Natural killer cell (primary cell): ENCODE measurements around the gene SEMA4C. TPM values are rescaled to one million over a fixed set of nuclear protein-coding genes. Genes with fewer than 3 reads are reported as not detected.
A peak's percentile ranks its signal among the peaks of the same experiment; 100 is the strongest.

Experiments used
- ATAC-seq, 3 donors: fragments of 150-1000 bp in 2 of 3; fragments of 200-7000 bp in 1 of 3; cut with Tn5 transposase; 1 replicate in 1 of 3; 2 replicates in 2 of 3; pipeline ENCODE4 v1.10.0; 2021; ENCODE audit warnings: mild to moderate bottlenecking in 2 of 3, moderate library complexity in 2 of 3
- DNase-seq, 2 donors: peaks; one replicate each; pipeline versions ENCODE4 v3.0.0 to v3.0.0-alpha.2; 2013 to 2021; ENCODE audit warnings: mixed read lengths in 1 of 2
- H3K27ac ChIP-seq: one replicate; pipeline ENCODE4 v1.5.1; 2013; ENCODE audit warnings: mild to moderate bottlenecking, low read length
- H3K27me3 ChIP-seq: one replicate; pipeline ENCODE4 v1.6.1; 2013; ENCODE audit warnings: low read length; ENCODE audit not compliant: control insufficient read depth, insufficient read depth
- H3K36me3 ChIP-seq: one replicate; pipeline ENCODE4 v1.6.1; 2013; ENCODE audit warnings: low read length; ENCODE audit not compliant: control insufficient read depth, insufficient read depth
- H3K4me1 ChIP-seq: one replicate; pipeline ENCODE4 v1.6.1; 2013; ENCODE audit warnings: low read length; ENCODE audit not compliant: control insufficient read depth, insufficient read depth
- H3K4me3 ChIP-seq: one replicate; pipeline ENCODE4 v1.5.1; 2013; ENCODE audit warnings: low read length
- H3K9me3 ChIP-seq: one replicate; pipeline ENCODE4 v1.6.1; 2013; ENCODE audit warnings: low read length; ENCODE audit not compliant: control insufficient read depth, insufficient read depth
- H3K27ac Mint-ChIP-seq, 2 donors: one replicate each; pipeline ENCODE4 v1.8.0; 2022; ENCODE audit warnings: mild to moderate bottlenecking in 2 of 2, mixed read lengths in 2 of 2, moderate library complexity in 1 of 2
- H3K27me3 Mint-ChIP-seq, 2 donors: one replicate each; pipeline ENCODE4 v1.8.0; 2022; ENCODE audit warnings: low read depth in 2 of 2, mixed read lengths in 2 of 2
- H3K36me3 Mint-ChIP-seq: one replicate; pipeline ENCODE4 v1.8.0; 2022; ENCODE audit warnings: mixed read lengths
- H3K4me1 Mint-ChIP-seq, 2 donors: one replicate each; pipeline ENCODE4 v1.8.0; 2022; ENCODE audit warnings: mixed read lengths in 2 of 2
- H3K4me3 Mint-ChIP-seq: one replicate; pipeline ENCODE4 v1.8.0; 2022; ENCODE audit warnings: mild to moderate bottlenecking, moderate library complexity, mixed read lengths
- H3K9me3 Mint-ChIP-seq, 2 donors: one replicate each; pipeline ENCODE4 v1.8.0; 2022; ENCODE audit warnings: mixed read lengths in 2 of 2
- CTCF ChIP-seq: fragments of 200-600 bp; IDR thresholded peaks from one replicate; pipeline ENCODE4 v1.8.0; 2022; ENCODE audit warnings: antibody characterized with exemption
- WGBS: methylation state at CpG from one replicate; pipeline ENCODE4 v1.1.7; 2013; ENCODE audit warnings: missing lambda C conversion rate; ENCODE audit not compliant: insufficient coverage; 5-methylcytosine and 5-hydroxymethylcytosine counted together
- intact Hi-C: fragments of 100-400 bp; cut with micrococcal nuclease; formaldehyde crosslinking; loops from one replicate; pipeline ENCODE4 v1.14.2; 2022
- total RNA-seq, 4 donors: library from RNA; stranded (reverse); fragments of 120-200 nt in 1 of 4; gene quantifications; one replicate each; pipeline versions ENCODE4 v1.2.3 to v1.2.4, GENCODE V29; 2013 to 2022

SEMA4C gene
- total RNA-seq, 3 donors from 2014 or later (not counting 1 experiment from before 2014, with no cell fraction given) = 51.8 to 78.1 (median 65.8) TPM

- Histone ChIP-seq H3K9me3 (no peaks in the 10 kb centered on the region), H3K27ac (no peak overlapping the region), H3K36me3 (no peaks in the 10 kb centered on the region), H3K4me3 (no peak overlapping the region), H3K4me1 (peaks cover 42% of the 10 kb centered on the region), H3K27me3 (no peaks in the 10 kb centered on the region)
- intact Hi-C loops = loop anchor here (5.0 kb wide), 1 partner anchor 35 kb away; no protein-coding TSS in a partner anchor
- Mint-ChIP-seq H3K27me3 (no peaks in the 10 kb centered on the region), H3K4me3 (no peak overlapping the region), H3K9me3 (no peaks in the 10 kb centered on the region), H3K27ac (peak overlapping the region in 1 of 2 donors; percentile 80), H3K4me1 (peaks cover 9 to 23% of the 10 kb centered on the region in 2 donors), H3K36me3 (no peaks in the 10 kb centered on the region)
- TF ChIP-seq CTCF = no peak
- ATAC-seq (peak; percentile 45 to 73 (median 72)), DNase-seq (no peak)
- WGBS = 98% methylated on average over 3 of the region's 6 CpGs
Measured at GRCh38 chr2:96877042-96877451, 7.2 kb upstream of the SEMA4C start.

- no peaks in the 10 kb centered on the region for H3K9me3 Mint-ChIP-seq
- peak; percentile 9 to 57 (median 36) for ATAC-seq
Measured at GRCh38 chr2:96876269-96877041, 6.6 kb upstream of the SEMA4C start.

GRCh38 chr2:96875498-96876268 lies 5.8 kb upstream of the SEMA4C start:
- ATAC-seq = no peak
- no peaks in the 10 kb centered on the region for H3K27me3 ChIP-seq
- no peak for DNase-seq
- Mint-ChIP-seq H3K9me3 (no peaks in the 10 kb centered on the region), H3K27me3 (no peaks in the 10 kb centered on the region), H3K4me3 (no peak overlapping the region), H3K36me3 (no peaks in the 10 kb centered on the region), H3K27ac (peak overlapping the region in 1 of 2 donors; percentile 80), H3K4me1 (peaks cover 14 to 28% of the 10 kb centered on the region in 2 donors)
- peaks cover 48% of the 10 kb centered on the region for H3K4me1 ChIP-seq
- H3K36me3 ChIP-seq = no peaks in the 10 kb centered on the region
- H3K9me3 ChIP-seq = no peaks in the 10 kb centered on the region
- TF ChIP-seq CTCF = no peak
- 90% methylated on average over 14 of the region's 14 CpGs for WGBS
- intact Hi-C loops = loop anchor here (5.0 kb wide), 1 partner anchor 37 kb away; no protein-coding TSS in a partner anchor
- no peak overlapping the region for H3K4me3 ChIP-seq
- H3K27ac ChIP-seq = no peak overlapping the region

More at GRCh38 chr2:96876269-96877041, 6.6 kb upstream of the SEMA4C start:
- H3K4me3 ChIP-seq = no peak overlapping the region
- no peak for TF ChIP-seq CTCF
- H3K4me3 Mint-ChIP-seq = no peak overlapping the region
- H3K9me3 ChIP-seq = no peaks in the 10 kb centered on the region
- 76% methylated on average over 15 of the region's 16 CpGs for WGBS
- no peak for DNase-seq
- peak overlapping the region in 1 of 2 donors; percentile 80 for H3K27ac Mint-ChIP-seq
- H3K27me3 Mint-ChIP-seq = no peaks in the 10 kb centered on the region
- H3K4me1 ChIP-seq = peaks cover 42% of the 10 kb centered on the region
- no peak overlapping the region for H3K27ac ChIP-seq
- H3K27me3 ChIP-seq = no peaks in the 10 kb centered on the region
- H3K36me3 Mint-ChIP-seq = no peaks in the 10 kb centered on the region
- H3K4me1 Mint-ChIP-seq = peaks cover 9 to 23% of the 10 kb centered on the region in 2 donors
- intact Hi-C loops = loop anchor here (5.0 kb wide), 1 partner anchor 36 kb away; no protein-coding TSS in a partner anchor
- H3K36me3 ChIP-seq = no peaks in the 10 kb centered on the region
